ENCODE results near the gene SMARCAL1. TPM values are rescaled to one million over a fixed set of nuclear protein-coding genes. Genes with fewer than 3 reads are reported as not detected.

SMARCAL1 gene
- total RNA-seq, 1 experiment from 2014 or later = 22.1 TPM

GRCh38 chr2:216480221-216480620 lies 67.9 kb downstream of the SMARCAL1 start:
- no peak for DNase-seq (ENCODE audit: unreplicated experiment)
- BruUV-seq (replicated peaks) = no TSS peak
- POLR2A ChIA-PET = no interaction called here

GRCh38 chr2:216482640-216483039 lies 70.4 kb downstream of the SMARCAL1 start:
- CTCF ChIA-PET = interaction anchor here (0.9 kb wide), 1 partner anchor 15 kb away, joined by 4 read pairs; no protein-coding TSS in a partner anchor
- POLR2A ChIA-PET = interaction anchor here (1.3 kb wide), 1 partner anchor 15 kb away, joined by 12 read pairs; the partner anchor contains the start of gene RPL37A
- Mint-ChIP-seq H3K4me3 (ENCODE audit: unreplicated experiment) (no peak overlapping the region), H3K36me3 (ENCODE audit: insufficient read depth, unreplicated experiment) (peaks cover 38% of the 10 kb centered on the region), H3K9me3 (ENCODE audit: unreplicated experiment) (no peaks in the 10 kb centered on the region), H3K4me1 (ENCODE audit: insufficient read depth, unreplicated experiment) (peaks cover 5% of the 10 kb centered on the region), H3K27ac (ENCODE audit: low read depth, unreplicated experiment) (no peak overlapping the region), H3K27me3 (ENCODE audit: insufficient read depth, unreplicated experiment) (no peaks in the 10 kb centered on the region)
- TF ChIP-seq CTCF (IDR thresholded peaks at IDR 0.05; ENCODE audit: unreplicated experiment) = no peak
- no TSS peak for BruUV-seq (replicated peaks)
- DNase-seq (ENCODE audit: unreplicated experiment) = no peak
- intact Hi-C loops (cut with micrococcal nuclease) = no loop called here

More at GRCh38 chr2:216480221-216480620, 67.9 kb downstream of the SMARCAL1 start:
- intact Hi-C loops (cut with micrococcal nuclease) = no loop called here
- no peak overlapping the region for H3K27ac Mint-ChIP-seq (ENCODE audit: low read depth, unreplicated experiment)
- H3K27me3 Mint-ChIP-seq (ENCODE audit: insufficient read depth, unreplicated experiment) = no peaks in the 10 kb centered on the region
- H3K36me3 Mint-ChIP-seq (ENCODE audit: insufficient read depth, unreplicated experiment) = peaks cover 43% of the 10 kb centered on the region
- peaks cover 9% of the 10 kb centered on the region for H3K4me1 Mint-ChIP-seq (ENCODE audit: insufficient read depth, unreplicated experiment)
- no peaks in the 10 kb centered on the region for H3K9me3 Mint-ChIP-seq (ENCODE audit: unreplicated experiment)
- CTCF ChIA-PET = no interaction called here
- no peak overlapping the region for H3K4me3 Mint-ChIP-seq (ENCODE audit: unreplicated experiment)
- TF ChIP-seq CTCF (IDR thresholded peaks at IDR 0.05; ENCODE audit: unreplicated experiment) = no peak

- Mint-ChIP-seq H3K27ac (ENCODE audit: low read depth, unreplicated experiment) (no peak overlapping the region), H3K9me3 (ENCODE audit: unreplicated experiment) (no peaks in the 10 kb centered on the region), H3K27me3 (ENCODE audit: insufficient read depth, unreplicated experiment) (no peaks in the 10 kb centered on the region), H3K4me1 (ENCODE audit: insufficient read depth, unreplicated experiment) (peaks cover 9% of the 10 kb centered on the region), H3K36me3 (ENCODE audit: insufficient read depth, unreplicated experiment) (peaks cover 31% of the 10 kb centered on the region), H3K4me3 (ENCODE audit: unreplicated experiment) (no peak overlapping the region)
- POLR2A ChIA-PET = no interaction called here
- intact Hi-C loops (cut with micrococcal nuclease) = no loop called here
- BruUV-seq (replicated peaks) = no TSS peak
- TF ChIP-seq CTCF (IDR thresholded peaks at IDR 0.05; ENCODE audit: unreplicated experiment) = no peak
- CTCF ChIA-PET = interaction anchor here (1.3 kb wide), 1 partner anchor 13 kb away, joined by 3 read pairs; no protein-coding TSS in a partner anchor
- no peak for DNase-seq (ENCODE audit: unreplicated experiment)
Measured at GRCh38 chr2:216485237-216485636, 73.0 kb downstream of the SMARCAL1 start.

GRCh38 chr2:216485745-216486144 lies 73.5 kb downstream of the SMARCAL1 start:
- ChIA-PET POLR2A (no interaction called here), CTCF (interaction anchor here (1.3 kb wide), 1 partner anchor 12 kb away, joined by 3 read pairs; no protein-coding TSS in a partner anchor)
- no TSS peak for BruUV-seq (replicated peaks)
- intact Hi-C loops (cut with micrococcal nuclease) = no loop called here
- Mint-ChIP-seq H3K9me3 (ENCODE audit: unreplicated experiment) (no peaks in the 10 kb centered on the region), H3K27me3 (ENCODE audit: insufficient read depth, unreplicated experiment) (no peaks in the 10 kb centered on the region), H3K27ac (ENCODE audit: low read depth, unreplicated experiment) (no peak overlapping the region), H3K4me3 (ENCODE audit: unreplicated experiment) (no peak overlapping the region), H3K36me3 (ENCODE audit: insufficient read depth, unreplicated experiment) (peaks cover 28% of the 10 kb centered on the region), H3K4me1 (ENCODE audit: insufficient read depth, unreplicated experiment) (peaks cover 10% of the 10 kb centered on the region)
- no peak for TF ChIP-seq CTCF (IDR thresholded peaks at IDR 0.05; ENCODE audit: unreplicated experiment)
- no peak for DNase-seq (ENCODE audit: unreplicated experiment)

All from MCF 10A (cell line).